Measurements from ENCODE around the gene WNT8A.

WNT8A gene

DNA sequence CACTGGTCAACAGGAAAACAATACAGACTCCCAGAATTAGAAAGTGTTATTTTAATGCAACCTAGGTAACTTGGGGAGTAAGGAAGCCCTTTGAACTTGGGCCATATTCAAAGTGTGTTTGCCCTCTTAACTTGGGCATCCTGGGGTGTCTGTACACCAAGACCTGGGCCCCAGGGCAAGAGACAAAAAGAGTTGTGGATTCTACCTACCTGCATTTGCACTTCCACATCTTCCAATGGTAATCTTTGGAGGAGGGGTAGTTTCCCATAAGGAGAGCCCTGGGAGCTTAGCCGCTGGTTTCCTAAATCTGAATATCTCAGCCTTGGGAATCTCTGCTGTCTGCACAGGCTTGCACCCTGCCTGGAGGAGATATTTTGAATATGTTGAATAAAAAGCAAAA, 8.5 kb downstream of the WNT8A start:
- no peak for DNase-seq (ENCODE audit: low read depth)

DNA sequence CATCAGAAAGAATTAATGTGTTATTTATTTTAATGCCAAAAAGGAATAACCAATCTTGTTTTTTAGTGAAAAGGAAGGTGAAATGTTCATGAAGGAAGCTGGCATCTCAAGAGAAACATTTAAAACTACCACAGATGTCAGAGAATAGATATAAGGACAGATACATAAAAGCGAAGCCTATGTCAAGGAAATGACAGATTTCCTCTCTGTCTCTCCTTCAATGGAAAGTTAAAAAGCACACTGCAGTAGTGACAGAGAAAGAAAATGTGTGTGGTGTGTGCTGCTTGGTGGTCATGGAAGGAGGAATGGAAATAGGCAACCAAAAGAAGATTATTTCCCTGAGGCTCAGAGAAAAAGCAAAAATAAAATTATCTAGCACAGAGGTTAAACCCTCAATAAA, 9.2 kb downstream of the WNT8A start:
- no peak for DNase-seq (ENCODE audit: low read depth)

DNA sequence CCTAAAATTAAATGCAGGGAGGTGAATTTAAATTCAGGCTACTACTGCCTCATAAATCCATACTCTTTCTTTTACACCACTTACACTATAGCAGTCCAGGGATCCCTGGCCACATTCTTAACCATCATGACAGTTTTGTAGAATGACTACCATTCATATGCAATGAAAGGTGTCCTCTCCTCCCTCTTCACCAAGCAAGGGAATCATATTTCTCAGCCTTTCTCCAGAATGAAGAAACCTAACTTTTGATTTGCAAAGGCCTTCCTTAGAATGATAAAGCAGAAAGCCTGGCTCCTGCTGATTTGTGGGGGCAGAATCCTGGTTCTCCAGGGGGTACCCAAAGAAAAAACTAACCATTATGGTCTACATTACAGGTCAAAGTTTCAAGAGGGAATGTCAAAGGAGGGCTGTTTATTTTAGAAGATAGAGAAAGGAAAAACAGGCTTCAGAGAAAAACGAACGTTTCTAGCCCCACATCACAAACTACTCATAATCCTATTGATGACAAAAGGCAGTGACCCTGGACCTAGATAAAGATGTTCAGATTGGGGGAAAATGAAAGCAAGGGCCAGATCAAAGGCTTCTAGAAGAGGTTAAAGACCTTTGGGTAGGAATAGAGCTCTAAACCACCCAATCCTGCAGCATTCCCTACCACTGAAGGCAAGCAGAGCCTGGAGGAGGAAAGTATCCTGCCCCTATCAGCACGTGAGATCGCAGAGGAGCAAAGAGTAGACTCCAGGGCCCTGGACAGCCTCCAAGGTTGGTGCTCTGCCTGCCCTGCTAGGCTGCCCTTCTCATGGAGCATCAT, 11.5 kb downstream of the WNT8A start:
- DNase-seq (ENCODE audit: low read depth) = no peak

DNA sequence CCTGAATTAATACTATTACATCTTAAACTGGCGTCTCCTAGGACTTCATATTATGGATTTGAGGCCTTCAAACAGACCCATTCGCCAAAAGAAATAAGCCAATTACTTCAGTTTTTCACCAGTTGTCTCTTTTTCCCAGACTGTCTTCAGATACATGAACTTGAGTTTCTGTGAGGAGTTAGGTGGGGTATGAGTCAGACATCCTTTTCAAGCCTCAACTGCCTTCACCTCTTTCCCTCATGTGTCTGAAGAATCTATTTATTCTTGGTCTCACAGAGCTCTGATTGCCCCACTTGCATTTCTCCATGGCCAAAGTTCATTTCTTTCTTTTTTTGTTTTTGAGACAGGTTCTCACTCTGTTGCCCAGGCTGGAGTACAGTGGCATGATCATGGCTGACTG, 12.5 kb downstream of the WNT8A start:
- DNase-seq (ENCODE audit: low read depth) = no peak

DNA sequence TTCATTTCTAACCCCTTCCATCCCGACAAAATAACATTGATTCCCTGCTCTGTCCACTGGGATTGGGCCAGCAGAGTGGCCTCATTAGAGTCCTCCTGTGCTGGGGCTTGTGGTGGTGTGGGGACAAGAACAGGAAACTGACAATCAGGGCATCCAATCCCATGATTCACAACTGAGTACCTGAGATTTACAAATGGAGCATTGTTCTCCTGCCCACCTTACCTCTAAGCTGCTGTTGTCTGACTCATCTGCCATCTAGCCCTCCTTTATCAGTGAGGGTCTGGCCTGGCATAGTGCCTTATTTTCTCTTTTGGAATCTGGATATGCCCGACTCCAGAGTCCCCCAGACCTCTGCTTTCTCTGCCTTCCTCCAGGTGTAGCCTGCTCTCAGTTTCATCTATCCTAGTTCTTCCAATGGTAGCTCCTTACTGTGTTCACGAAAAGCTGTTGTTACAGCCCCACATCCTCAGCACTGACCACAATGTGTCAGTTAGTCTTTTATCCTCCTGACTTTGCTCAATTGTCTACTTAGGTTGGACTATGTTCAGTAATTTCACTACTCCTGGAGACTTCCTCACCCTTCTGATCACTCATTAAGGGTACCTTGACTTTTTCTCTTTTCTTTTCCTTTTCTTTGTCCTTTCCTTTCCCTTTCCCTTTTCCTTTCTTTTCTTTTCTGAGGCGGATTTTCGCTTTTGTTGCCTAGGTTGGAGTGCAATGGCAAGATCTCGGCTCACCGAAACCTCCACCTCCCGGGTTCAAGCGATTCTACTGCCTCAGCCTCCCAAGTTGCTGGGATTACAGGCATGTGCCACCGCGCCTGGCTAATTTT, 13.4 kb downstream of the WNT8A start:
- DNase-seq (ENCODE audit: low read depth) = no peak

DNA sequence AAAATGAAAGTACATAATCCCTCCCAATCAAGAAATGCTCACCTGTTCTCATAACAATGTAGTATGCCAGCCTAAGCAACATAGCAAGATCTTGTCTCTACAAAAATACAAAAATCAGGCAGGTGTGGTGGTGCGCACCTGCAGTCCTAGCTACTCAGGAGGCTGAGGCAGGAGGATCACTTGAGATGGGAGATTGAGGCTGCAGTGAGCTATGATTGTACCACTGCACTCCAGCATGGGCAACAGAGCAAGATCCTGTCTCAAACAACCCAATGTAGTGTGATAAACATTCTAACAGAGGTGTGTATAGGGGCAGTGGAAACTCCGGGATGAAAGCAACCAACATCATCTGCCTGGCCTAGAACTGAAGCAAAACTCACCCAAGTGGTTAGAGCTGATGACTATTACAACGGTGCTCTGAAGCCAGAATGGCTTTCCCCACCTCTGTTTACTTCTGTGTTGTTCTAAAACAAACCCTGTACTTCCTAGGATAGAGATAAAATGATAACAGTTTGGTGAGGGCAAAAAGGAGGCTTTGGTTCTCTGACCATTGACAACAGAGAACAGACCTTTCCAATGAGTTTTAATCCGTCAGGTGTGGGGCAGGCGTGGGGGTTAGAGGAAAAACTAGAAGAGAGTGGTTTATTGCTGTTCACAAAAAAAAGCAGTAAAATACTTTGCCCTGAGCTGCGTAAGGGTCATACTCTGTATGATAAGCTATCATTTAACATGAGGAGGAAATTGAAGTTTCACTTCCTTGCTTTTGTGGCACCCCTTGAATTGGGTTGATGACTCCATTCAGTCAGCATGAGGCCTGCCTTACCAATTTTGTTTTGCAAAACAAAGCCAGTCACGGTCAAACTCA, 18.9 kb downstream of the WNT8A start:
- DNase-seq (ENCODE audit: low read depth) = no peak

DNA sequence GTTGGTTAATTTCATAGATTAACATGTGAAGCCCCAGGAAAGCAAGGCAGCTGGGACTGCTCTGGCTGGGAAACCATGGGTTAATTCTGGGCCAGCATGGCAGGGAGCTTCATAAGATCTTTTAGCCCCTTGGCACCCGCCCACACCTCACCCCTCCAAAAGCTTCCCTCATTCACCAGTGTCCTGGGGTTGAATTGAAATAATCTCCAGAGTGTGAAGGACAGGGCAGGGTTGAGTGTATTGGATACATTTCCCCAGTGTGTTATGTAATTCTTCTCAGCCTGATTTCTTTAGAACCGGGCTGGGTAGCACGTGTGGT, 19.4 kb downstream of the WNT8A start:
- DNase-seq (ENCODE audit: low read depth) = no peak

DNA sequence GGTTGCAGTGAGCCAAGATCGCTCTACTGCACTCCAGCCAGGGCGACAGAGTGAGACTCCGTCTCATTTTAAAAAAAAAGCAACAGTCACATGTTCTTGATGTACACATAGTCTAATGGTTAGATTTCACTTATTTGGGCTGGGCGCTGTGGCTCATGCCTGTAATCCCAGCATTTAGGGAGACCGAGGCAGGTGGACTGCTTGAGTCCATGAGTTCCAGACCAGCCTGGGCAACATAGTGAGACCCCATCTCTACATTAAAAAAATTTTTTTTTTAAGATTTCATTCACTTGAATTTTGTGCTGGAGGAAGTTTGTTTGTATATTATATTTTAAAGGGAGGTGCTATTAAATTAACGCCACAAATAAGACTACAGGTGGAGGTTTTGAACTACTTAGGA, 21.9 kb downstream of the WNT8A start:
- DNase-seq (ENCODE audit: low read depth) = no peak

DNA sequence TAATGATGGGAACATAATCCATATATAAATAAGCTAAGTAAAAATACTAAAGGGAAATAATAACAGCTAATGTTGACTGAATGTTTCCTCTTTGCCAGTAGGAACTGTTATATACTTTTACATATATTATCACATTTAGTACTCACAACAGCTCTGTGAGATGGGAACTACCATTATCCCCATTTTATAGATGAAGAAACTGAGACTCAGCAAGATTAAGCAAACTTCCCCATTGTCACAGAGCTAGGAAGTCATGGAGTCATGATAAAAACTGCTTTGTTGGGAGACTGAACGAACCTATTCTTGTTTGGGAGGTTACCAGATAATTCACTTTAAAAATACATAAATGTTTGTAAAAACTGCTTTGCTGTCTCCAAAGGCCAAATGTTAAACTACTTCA, 23.4 kb downstream of the WNT8A start:
- no peak for DNase-seq (ENCODE audit: low read depth)

DNA sequence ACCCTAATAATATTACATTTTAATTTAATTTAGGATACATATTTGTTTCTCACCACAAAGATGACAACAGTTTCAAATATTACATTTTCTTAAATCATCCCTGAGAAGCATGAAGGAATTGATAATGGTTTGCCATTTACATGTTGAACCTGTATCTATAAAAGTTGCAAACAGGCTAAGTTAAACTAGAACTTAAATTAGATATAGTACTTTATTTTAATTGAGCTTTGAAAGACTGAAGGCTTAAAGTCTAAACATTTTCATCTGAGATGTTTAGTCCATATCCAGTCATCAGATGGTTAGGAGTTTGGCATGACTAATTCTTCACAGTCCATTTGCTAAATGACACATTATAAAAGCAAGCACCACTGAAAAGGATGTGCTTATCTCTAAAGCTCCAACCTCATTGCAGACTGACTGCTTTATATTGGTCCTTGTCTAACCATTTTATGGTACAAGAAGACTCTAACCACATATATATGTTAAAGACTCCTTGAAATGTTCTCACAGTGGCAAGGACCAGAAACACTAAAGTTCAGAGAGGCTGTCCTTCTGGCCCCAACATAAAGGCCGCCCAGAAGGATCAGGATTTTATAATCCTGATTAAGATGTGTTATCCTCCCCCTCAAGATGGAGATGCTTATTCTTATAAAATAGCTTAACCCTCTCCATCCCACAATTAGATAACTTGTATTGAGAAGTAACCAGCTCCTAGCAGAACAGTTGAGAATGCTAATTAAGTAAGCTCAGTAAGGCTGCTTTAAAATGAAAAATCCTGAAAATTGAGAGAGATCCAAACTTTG, 25.8 kb downstream of the WNT8A start:
- no peak for DNase-seq (ENCODE audit: low read depth)

DNA sequence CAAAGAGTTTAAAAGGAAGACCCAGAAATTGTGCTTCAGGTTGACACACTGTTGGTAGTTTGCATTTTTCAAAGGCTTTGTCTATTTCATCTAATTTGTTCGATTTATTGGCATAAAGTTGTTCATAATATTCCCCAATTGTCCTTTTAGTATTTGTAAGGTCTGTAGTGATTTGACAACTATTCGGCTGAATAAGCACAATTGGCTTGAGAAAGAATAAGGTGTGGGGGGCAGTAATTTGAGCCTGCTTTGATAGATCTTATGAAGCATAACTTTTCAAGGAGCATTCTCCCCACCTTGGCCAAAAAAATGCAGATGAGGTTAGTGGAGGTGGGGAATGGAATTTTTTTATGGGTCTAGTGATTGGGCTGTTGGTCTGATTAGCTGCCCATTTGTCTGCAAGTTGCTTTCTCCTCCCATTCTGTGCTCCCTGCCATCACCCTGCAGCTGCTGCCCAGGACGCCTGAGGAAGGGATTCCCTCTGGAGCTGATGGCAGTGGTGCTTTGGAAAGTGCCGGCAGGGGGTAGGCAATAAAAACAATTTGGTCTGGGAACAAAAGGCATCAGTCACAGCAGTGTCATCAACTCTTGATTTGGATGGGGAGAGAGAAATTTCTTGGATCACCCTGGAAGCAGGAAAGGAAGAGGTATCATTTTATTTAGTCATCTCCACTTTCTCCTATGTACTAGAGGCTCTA, 26.6 kb downstream of the WNT8A start:
- DNase-seq (ENCODE audit: low read depth) = no peak

DNA sequence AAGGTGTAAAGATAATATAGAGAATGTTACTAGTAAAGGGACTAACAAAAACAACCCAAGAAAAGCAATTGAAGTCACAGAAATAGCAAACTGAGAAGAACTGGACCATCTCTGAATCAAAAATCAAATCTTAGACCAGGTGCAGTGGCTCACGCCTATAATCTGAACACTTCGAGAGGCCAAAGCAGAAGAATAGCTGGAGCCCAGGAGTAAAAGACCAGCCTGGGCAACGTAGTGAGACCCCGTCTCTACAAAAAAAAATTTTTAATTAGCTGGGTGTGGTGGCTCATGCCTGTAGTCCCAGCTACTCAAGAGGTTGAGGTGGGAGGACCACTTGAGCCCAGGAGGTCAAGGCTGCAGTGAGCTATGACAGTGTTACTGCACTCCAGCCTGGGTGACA, 27.3 kb downstream of the WNT8A start:
- no peak for DNase-seq (ENCODE audit: low read depth)

DNA sequence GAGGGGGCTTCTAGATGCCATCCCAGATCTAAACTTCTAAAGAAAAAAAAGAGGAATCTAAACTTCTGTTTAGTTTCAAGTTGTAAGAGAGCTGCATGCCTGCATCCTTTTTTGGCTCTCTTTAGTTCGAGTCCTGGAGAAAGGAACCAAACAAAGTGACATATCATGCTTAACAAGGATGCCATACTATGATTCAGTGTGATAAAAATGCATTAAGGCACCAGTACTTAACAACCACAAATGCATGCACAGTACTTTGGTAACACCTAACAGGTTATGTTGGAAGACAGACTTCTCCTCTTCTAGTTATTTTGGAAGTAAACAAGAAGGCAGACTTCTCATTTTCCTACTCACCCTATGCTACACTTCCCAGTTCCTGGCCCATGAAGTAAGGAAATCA, 28.1 kb downstream of the WNT8A start:
- DNase-seq (ENCODE audit: low read depth) = peak; percentile 10

DNA sequence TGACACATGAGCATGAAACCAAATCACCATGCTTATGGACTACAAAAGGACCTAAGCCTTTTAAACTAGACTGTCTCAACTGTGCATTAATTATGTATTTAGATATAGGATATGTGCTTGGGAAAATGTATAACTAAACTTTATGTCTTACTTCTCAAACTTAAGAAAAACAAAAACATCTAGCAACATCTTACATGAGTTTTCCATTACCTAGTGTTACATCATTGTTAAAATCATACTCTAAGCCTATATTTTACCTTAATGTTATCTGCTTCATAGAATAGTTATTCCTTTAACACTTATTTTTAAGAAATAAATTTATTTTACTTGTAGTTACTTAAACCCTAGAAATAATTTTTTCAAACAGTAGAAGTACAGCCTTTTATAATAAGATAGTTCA, 31.4 kb downstream of the WNT8A start:
- DNase-seq (ENCODE audit: low read depth) = no peak

DNA sequence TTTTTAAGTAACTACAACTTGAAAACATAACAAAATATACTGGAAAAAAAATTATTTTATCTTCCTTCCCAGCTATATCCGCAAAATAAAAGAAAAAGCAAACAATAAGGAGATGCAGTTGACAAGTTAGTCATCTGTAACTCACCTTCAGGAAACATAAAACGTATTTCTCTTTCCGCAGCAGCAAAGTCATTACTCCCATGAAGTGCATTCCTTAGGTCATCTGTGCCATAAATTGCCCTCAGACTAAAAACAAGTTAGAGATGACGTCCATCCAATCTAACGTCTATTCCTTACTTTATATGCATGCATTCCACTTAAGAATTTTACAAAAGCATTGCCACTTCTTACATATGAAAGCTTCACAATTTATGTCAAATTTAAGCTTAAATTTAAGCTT, 44.5 kb downstream of the WNT8A start:
- DNase-seq (ENCODE audit: low read depth) = no peak

DNA sequence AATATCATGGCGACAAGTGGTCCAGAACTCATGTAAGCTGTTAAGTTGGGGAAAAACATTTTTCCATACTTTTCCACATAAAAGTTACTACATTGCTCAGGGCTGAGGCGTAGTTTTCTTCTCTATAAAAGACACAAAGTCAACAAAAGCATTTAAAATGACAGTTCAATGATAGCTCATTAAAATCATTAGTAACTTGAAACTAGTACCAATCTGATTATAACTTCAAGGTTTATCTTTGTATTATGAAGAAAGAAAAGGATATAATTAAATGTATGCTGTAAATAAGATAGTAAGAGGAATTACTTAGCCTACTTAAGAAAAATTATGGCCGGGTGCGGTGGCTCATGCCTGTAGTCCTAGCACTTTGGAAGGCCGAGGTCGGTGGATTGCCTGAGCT, 45.5 kb downstream of the WNT8A start:
- DNase-seq (ENCODE audit: low read depth) = no peak

DNA sequence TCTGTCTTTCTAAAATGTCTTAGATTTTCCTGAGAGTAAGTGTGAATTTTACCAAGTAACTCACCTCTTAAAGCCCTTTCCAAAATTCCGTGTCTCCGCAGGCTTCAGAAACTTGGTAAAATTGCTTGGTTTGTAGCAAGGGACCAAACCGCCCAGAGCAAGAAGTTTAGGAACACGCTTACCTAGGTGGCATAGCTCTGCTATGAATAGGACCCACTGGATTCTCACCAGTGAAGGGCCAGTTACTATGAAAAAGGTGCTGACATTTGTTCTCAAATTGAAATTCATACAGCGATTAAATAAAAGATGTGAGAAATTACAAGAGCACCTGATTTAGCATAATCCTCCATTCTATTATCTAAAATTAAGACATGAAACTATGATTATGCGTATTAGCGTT, 48.7 kb downstream of the WNT8A start:
- DNase-seq (ENCODE audit: low read depth) = no peak

DNA sequence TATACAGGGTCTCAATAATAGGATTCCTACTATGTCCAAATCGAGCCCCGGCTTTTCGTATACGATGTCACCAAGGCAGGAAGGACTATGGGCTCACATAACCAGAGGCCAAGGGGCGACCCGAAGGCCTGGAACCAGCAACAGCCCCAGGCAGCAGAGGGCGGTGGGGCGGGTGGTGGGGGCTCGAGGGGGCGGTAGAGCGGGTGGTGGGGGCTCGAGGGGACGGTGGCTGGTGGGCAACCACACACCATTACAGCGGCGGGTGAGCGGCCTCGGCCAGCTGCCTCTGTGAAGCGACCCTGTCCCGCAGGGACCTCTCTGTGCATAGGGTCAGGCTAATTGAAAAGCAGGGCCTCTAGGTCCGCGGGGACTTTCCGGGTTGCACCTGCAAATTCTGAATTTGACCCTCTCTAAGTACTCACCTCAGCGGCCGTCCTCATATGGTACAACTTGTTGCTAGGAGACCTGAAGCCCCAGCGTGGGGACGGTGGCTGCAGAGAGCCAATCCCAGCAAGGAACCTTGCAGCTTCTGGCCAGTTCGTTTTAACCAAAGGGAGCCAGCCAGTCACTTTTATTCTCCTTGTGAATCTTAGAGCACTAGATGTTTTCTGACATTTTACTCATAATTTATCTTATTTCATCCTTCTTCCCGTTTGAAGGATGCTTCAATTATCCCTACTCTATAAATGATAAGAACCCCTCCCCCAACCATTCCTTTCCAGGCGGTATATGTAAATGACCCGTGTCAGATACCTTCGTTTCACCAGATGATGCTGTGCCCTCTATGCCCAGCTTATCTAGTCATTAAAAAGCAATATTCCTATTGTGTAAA, 55.3 kb downstream of the WNT8A start, which contains the start of gene NME5:
Gene NME5, minus strand, starts transcription at position 480 of the 832 bp plus-strand sequence. CDS start 648 bp downstream, outside the sequence.
- peak; percentile 65 for DNase-seq (ENCODE audit: low read depth)

DNA sequence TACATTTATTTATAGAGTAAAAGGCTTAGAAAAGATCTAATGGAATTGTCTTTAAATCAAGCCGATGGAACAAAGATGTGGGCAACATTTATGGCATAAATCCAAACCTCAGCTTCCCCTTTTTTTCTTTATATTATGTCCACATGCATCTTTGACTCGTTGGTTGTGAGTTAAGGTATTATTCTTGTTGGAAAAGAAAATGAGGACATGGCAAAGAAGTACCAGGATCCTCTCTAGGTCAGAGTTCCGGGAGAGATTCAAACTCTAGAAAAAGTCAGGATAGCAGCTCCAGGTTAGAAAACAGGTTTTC, 55.9 kb downstream of the WNT8A start:
- DNase-seq (ENCODE audit: low read depth) = no peak

DNA sequence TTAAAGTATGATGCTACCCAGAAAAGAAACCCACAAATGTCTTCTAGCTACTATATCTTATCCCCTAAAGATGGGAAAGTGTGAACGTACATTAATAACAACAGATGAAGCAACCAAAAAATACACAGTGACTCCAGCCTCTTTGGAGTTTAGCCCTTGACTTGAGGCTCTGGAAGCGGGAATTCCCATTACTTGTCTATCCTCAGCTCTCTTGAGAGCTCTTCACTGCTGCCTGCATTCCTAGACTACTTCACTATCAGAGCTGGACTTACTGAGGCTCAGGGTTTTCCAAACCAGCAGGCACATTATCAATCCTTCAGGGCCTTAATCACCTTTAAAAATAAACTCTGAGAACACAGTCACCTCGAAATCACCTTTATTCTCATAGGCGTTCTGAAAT, 56.4 kb downstream of the WNT8A start:
- DNase-seq (ENCODE audit: low read depth) = no peak

Measured in amniotic epithelial cell (primary cell).